IMR-90 (cell line): ENCODE results near the gene CP. TPM values are rescaled to one million over a fixed set of nuclear protein-coding genes. Genes with fewer than 3 reads are reported as not detected.

Experiments used
- ATAC-seq: fragments of 200-7000 bp; cut with Tn5 transposase; 2 replicates; pipeline ENCODE4 v1.9.1; 2020; ENCODE audit warnings: low read depth, mild to moderate bottlenecking, moderate library complexity
- BruUV-seq: library from RNA; stranded (reverse); fragments of 400-500 nt; replicated peaks from 2 replicates; lab custom pipeline; 2021; lab: Mats Ljungman, UMichigan
- CTCF ChIA-PET: fragments of 300-600 bp; formaldehyde crosslinking; extraction: SDS; loops from one replicate; lab custom pipeline; 2021; ENCODE audit warnings: antibody characterized with exemption; lab: Yijun Ruan, JAX
- POLR2A ChIA-PET: fragments of 300-600 bp; sonication (Branson Sonifier 250); formaldehyde crosslinking; loops from one replicate; lab custom pipeline; 2022; ENCODE audit warnings: antibody characterized with exemption; ENCODE audit not compliant: unreplicated experiment; lab: Charles Lee
- DNase-seq: peaks from one replicate; pipeline ENCODE4 v3.0.0; 2013
- H2AFZ ChIP-seq: replicated peaks from 2 replicates; pipeline ENCODE3; 2013; ENCODE audit warnings: low read length, mild to moderate bottlenecking; ENCODE audit not compliant: poor library complexity
- H2AK5ac ChIP-seq: 2 replicates; pipeline ENCODE4 v1.6.1; 2013; ENCODE audit warnings: low read depth, low read length, inconsistent platforms
- H2AK9ac ChIP-seq: replicated peaks from 2 replicates; pipeline ENCODE3; 2013; ENCODE audit warnings: mild to moderate bottlenecking, low read depth, low read length, moderate library complexity; ENCODE audit not compliant: poor library complexity
- H2BK120ac ChIP-seq: 2 replicates; pipeline ENCODE4 v1.6.1; 2013; ENCODE audit warnings: low read depth, low read length, inconsistent platforms
- H2BK15ac ChIP-seq: 3 replicates; pipeline ENCODE4 v1.6.1; 2013; ENCODE audit warnings: low read depth, low read length, inconsistent platforms
- H2BK20ac ChIP-seq: 2 replicates; pipeline ENCODE4 v1.6.1; 2013; ENCODE audit warnings: low read depth, mild to moderate bottlenecking, inconsistent platforms, low read length, moderate library complexity
- H2BK5ac ChIP-seq: 2 replicates; pipeline ENCODE4 v1.6.1; 2013; ENCODE audit warnings: mild to moderate bottlenecking, low read depth, low read length, inconsistent platforms; ENCODE audit not compliant: poor library complexity, severe bottlenecking
- H3K14ac ChIP-seq: replicated peaks from 2 replicates; pipeline ENCODE4 v1.6.1; 2013; ENCODE audit warnings: low read depth, low read length, inconsistent platforms
- H3K18ac ChIP-seq: 2 replicates; pipeline ENCODE4 v1.6.1; 2013; ENCODE audit warnings: low read depth, low read length, control low read depth
- H3K23ac ChIP-seq: 2 replicates; pipeline ENCODE4 v1.6.1; 2013; ENCODE audit warnings: low read depth, low read length, inconsistent platforms
- H3K27ac ChIP-seq: 2 replicates; pipeline ENCODE4 v1.5.1; 2013; ENCODE audit warnings: mild to moderate bottlenecking, control low read depth, low read length; ENCODE audit not compliant: insufficient read depth
- H3K27me3 ChIP-seq: 2 replicates; pipeline ENCODE4 v1.6.1; 2013; ENCODE audit warnings: low read length; ENCODE audit not compliant: control insufficient read depth, insufficient read depth
- H3K36me3 ChIP-seq: 2 replicates; pipeline ENCODE4 v1.6.1; 2013; ENCODE audit warnings: low read length, mixed read lengths; ENCODE audit not compliant: control insufficient read depth, insufficient read depth
- H3K4ac ChIP-seq: 2 replicates; pipeline ENCODE4 v1.6.1; 2013; ENCODE audit warnings: low read depth, low read length, inconsistent platforms
- H3K4me1 ChIP-seq: 2 replicates; pipeline ENCODE4 v1.6.1; 2013; ENCODE audit warnings: low read length, mixed read lengths; ENCODE audit not compliant: control insufficient read depth, insufficient read depth
- H3K4me2 ChIP-seq: 2 replicates; pipeline ENCODE4 v1.6.1; 2013; ENCODE audit warnings: low read depth, mild to moderate bottlenecking, control low read depth, low read length, moderate library complexity
- H3K4me3 ChIP-seq: 2 replicates; pipeline ENCODE4 v1.5.1; 2013; ENCODE audit warnings: low read depth, mild to moderate bottlenecking, control low read depth, low read length, moderate library complexity; ENCODE audit not compliant: insufficient read depth
- H3K56ac ChIP-seq: 2 replicates; pipeline ENCODE4 v1.6.1; 2013; ENCODE audit warnings: low read length, inconsistent platforms; ENCODE audit not compliant: insufficient read depth; ENCODE audit errors: extremely low read depth
- H3K79me1 ChIP-seq, 2 experiments: 2 replicates each; pipeline ENCODE4 v1.6.1; 2013; ENCODE audit warnings: low read length in 2 of 2, inconsistent platforms in 1 of 2, low read depth in 1 of 2
- H3K9ac ChIP-seq: 2 replicates; pipeline ENCODE4 v1.6.1; 2013; ENCODE audit warnings: low read depth, low read length, control low read depth
- H3K9me1 ChIP-seq: 2 replicates; pipeline ENCODE4 v1.6.1; 2013; ENCODE audit warnings: low read length, inconsistent platforms; ENCODE audit not compliant: insufficient read depth
- H3K9me3 ChIP-seq: 2 replicates; pipeline ENCODE4 v1.6.1; 2013; ENCODE audit warnings: low read length; ENCODE audit not compliant: control insufficient read depth, insufficient read depth
- H4K20me1 ChIP-seq: 2 replicates; pipeline ENCODE4 v1.6.1; 2013; ENCODE audit warnings: low read length, inconsistent platforms; ENCODE audit not compliant: insufficient read depth
- H4K5ac ChIP-seq: 2 replicates; pipeline ENCODE4 v1.6.1; 2013; ENCODE audit warnings: mild to moderate bottlenecking, low read depth, low read length, control low read depth
- H4K8ac ChIP-seq, 2 experiments: 2 replicates each; pipeline ENCODE4 v1.6.1; 2013; ENCODE audit warnings: low read depth in 2 of 2, low read length in 2 of 2, control low read depth in 1 of 2, inconsistent platforms in 1 of 2
- H4K91ac ChIP-seq: 2 replicates; pipeline ENCODE4 v1.6.1; 2013; ENCODE audit warnings: low read depth, low read length, inconsistent platforms; ENCODE audit not compliant: insufficient read depth
- BHLHE40 ChIP-seq: fragments of 150-350 bp; IDR thresholded peaks from 2 replicates; pipeline ENCODE4 v1.6.1; 2016; ENCODE audit warnings: mild to moderate bottlenecking, low read depth, low read length
- CEBPB ChIP-seq: IDR thresholded peaks from 2 replicates; pipeline ENCODE4 v1.6.1; 2012; ENCODE audit warnings: low read depth, low read length, improper control_type of control experiment
- CHD1 ChIP-seq: IDR thresholded peaks from 2 replicates; pipeline ENCODE4 v1.6.1; 2012; ENCODE audit warnings: low read depth, low read length, improper control_type of control experiment
- ELK1 ChIP-seq: fragments of 150-350 bp; IDR thresholded peaks from 2 replicates; pipeline ENCODE4 v1.6.1; 2016; ENCODE audit warnings: low read depth, mild to moderate bottlenecking, low read length, moderate library complexity, borderline replicate concordance
- FOS ChIP-seq: fragments of 150-350 bp; IDR thresholded peaks from 2 replicates; pipeline ENCODE4 v1.6.1; 2016; ENCODE audit warnings: low read depth, low read length
- MAFK ChIP-seq: IDR thresholded peaks from 2 replicates; pipeline ENCODE4 v1.6.1; 2012; ENCODE audit warnings: low read depth, low read length, improper control_type of control experiment
- MAZ ChIP-seq: IDR thresholded peaks from 2 replicates; pipeline ENCODE4 v1.6.1; 2012; ENCODE audit warnings: low read depth, mild to moderate bottlenecking, low read length, improper control_type of control experiment, moderate library complexity, borderline replicate concordance
- MXI1 ChIP-seq: IDR thresholded peaks from 2 replicates; pipeline ENCODE4 v1.6.1; 2012; ENCODE audit warnings: low read depth, mild to moderate bottlenecking, low read length, moderate library complexity, borderline replicate concordance
- NFE2L2 ChIP-seq: fragments of 150-350 bp; IDR thresholded peaks from 2 replicates; pipeline ENCODE4 v1.6.1; 2016; ENCODE audit warnings: low read depth, mild to moderate bottlenecking, low read length
- POLR2A ChIP-seq: IDR thresholded peaks from 2 replicates; pipeline ENCODE4 v1.6.1; 2012; ENCODE audit warnings: mild to moderate bottlenecking, low read depth, low read length
- RAD21 ChIP-seq: IDR thresholded peaks from 2 replicates; pipeline ENCODE4 v1.6.1; 2012; ENCODE audit warnings: low read length, improper control_type of control experiment
- RCOR1 ChIP-seq: IDR thresholded peaks from 2 replicates; pipeline ENCODE4 v1.6.1; 2012; ENCODE audit warnings: mild to moderate bottlenecking, low read length, improper control_type of control experiment; ENCODE audit not compliant: insufficient replicate concordance
- RFX5 ChIP-seq: IDR thresholded peaks from 2 replicates; pipeline ENCODE4 v1.8.0; 2012; ENCODE audit warnings: low read depth, mild to moderate bottlenecking, low read length, moderate library complexity
- SMC3 ChIP-seq: fragments of 150-350 bp; IDR thresholded peaks from 2 replicates; pipeline ENCODE4 v1.6.1; 2016; ENCODE audit warnings: low read depth, mild to moderate bottlenecking, antibody characterized with exemption, low read length, moderate library complexity
- WGBS, 2 experiments: methylation state at CpG; one replicate each; pipeline versions ENCODE4 v1.1.5 to v1.1.7; 2013; ENCODE audit warnings: missing lambda C conversion rate in 2 of 2; ENCODE audit not compliant: insufficient read length in 1 of 2; ENCODE audit errors: extremely low coverage in 2 of 2; 5-methylcytosine and 5-hydroxymethylcytosine counted together
- dilution Hi-C: fragments of 300-500 bp; cut with HindIII; formaldehyde crosslinking; loops from one replicate; pipeline ENCODE4 v1.14.3; 2018; ENCODE audit warnings: low sequenced_read_pairs; ENCODE audit not compliant: unreplicated experiment
- in situ Hi-C: fragments of 300-500 bp; cut with MboI; formaldehyde crosslinking; loops from 3 replicates; pipeline ENCODE4 v1.14.3; 2019; ENCODE audit warnings: low sequenced_read_pairs, inconsistent platforms, mixed read lengths
- intact Hi-C: fragments of 100-400 bp; cut with micrococcal nuclease; formaldehyde crosslinking; loops from 2 replicates; pipeline ENCODE4 v1.10.0; 2022
- polyA plus RNA-seq, 3 experiments: library from polyadenylated mRNA; depleted of rRNA; stranded (reverse); fragments of >200 nt; gene quantifications; 2 replicates each; pipeline ENCODE4 v1.2.3, GENCODE V29; 2012; ENCODE audit warnings: low replicate concordance in 1 of 3
- total RNA-seq: library from RNA; depleted of rRNA; stranded (reverse); fragments of >200 nt; gene quantifications from 2 replicates; pipeline ENCODE4 v1.2.3, GENCODE V29; 2012
- TF ChIP-seq, protein P1 (sequence below): fragments of 150-350 bp; IDR thresholded peaks from 2 replicates; pipeline ENCODE4 v1.6.1; 2017; ENCODE audit warnings: mild to moderate bottlenecking, antibody characterized with exemption, low read length, low read depth
- TF ChIP-seq, protein P2 (sequence below): conservative IDR thresholded peaks from 2 replicates; pipeline ENCODE4 v1.5.1; 2012; ENCODE audit warnings: mild to moderate bottlenecking, low read depth, low read length, improper control_type of control experiment

Gene CP
- total and polyA plus RNA-seq, 2 of the 4 experiments (the other 2 are of a cell fraction) = not detected

- dilution Hi-C loops (no loop called here), in situ Hi-C loops (no loop called here), intact Hi-C loops (no loop called here)
- Histone ChIP-seq H2BK15ac (no peak overlapping the region), H3K9me3 (no peaks in the 10 kb centered on the region), H3K27ac (no peak overlapping the region), H3K36me3 (no peaks in the 10 kb centered on the region), H3K27me3 (no peaks in the 10 kb centered on the region), H3K18ac (no peak overlapping the region; the same call in 1 of the 2 replicates), H2BK20ac (peak overlapping the region; percentile 2; the same call in 1 of the 2 replicates), H3K4me2 (peak overlapping the region; percentile 72; the same call in 1 of the 2 replicates), H3K9ac (no peak overlapping the region), H2AK9ac (no peak overlapping the region), H3K4ac (peak overlapping the region; percentile 1; the same call in 1 of the 2 replicates), H4K20me1 (no peaks in the 10 kb centered on the region), H3K23ac (0 out of 2 replicates have a peak overlapping the region, but pooled peaks have one; percentile 0), H3K14ac (no peak overlapping the region), H2BK5ac (peak overlapping the region; percentile 38), H2AFZ (peak overlapping the region; percentile 27), H2BK120ac (no peak overlapping the region; the same call in 1 of the 2 replicates), H3K4me3 (no peak overlapping the region), H2AK5ac (peak overlapping the region; percentile 73), H3K79me1 (no peaks in the 10 kb centered on the region), H4K91ac (no peak overlapping the region), H4K5ac (peak overlapping the region; percentile 9; the same call in 1 of the 2 replicates), H4K8ac (peak overlapping the region in 1 of 2 experiments; percentile 31; a peak in 2 of 4 replicates), H3K56ac (no peak overlapping the region), H3K4me1 (peaks cover 6% of the 10 kb centered on the region), H3K9me1 (0 out of 2 replicates have a peak, but pooled peaks cover 2% of the 10 kb centered on the region)
- ChIA-PET POLR2A (no interaction called here), CTCF (no interaction called here)
- ATAC-seq = peak; percentile 57
- TF ChIP-seq, protein P1, sequence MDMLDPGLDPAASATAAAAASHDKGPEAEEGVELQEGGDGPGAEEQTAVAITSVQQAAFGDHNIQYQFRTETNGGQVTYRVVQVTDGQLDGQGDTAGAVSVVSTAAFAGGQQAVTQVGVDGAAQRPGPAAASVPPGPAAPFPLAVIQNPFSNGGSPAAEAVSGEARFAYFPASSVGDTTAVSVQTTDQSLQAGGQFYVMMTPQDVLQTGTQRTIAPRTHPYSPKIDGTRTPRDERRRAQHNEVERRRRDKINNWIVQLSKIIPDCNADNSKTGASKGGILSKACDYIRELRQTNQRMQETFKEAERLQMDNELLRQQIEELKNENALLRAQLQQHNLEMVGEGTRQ = no peak
- TF ChIP-seq BHLHE40 = no peak
- no peak for TF ChIP-seq RCOR1
- TF ChIP-seq CEBPB = no peak
- TF ChIP-seq SMC3 = no peak
- TF ChIP-seq MAFK = no peak
- no peak for TF ChIP-seq FOS
- no peak for TF ChIP-seq MAZ
- TF ChIP-seq NFE2L2 = no peak
- no peak for TF ChIP-seq CHD1
- no peak for TF ChIP-seq MXI1
- TF ChIP-seq ELK1 = no peak
- TF ChIP-seq RAD21 = no peak
- TF ChIP-seq RFX5 = no peak
- no peak for TF ChIP-seq POLR2A
- TF ChIP-seq, protein P2, sequence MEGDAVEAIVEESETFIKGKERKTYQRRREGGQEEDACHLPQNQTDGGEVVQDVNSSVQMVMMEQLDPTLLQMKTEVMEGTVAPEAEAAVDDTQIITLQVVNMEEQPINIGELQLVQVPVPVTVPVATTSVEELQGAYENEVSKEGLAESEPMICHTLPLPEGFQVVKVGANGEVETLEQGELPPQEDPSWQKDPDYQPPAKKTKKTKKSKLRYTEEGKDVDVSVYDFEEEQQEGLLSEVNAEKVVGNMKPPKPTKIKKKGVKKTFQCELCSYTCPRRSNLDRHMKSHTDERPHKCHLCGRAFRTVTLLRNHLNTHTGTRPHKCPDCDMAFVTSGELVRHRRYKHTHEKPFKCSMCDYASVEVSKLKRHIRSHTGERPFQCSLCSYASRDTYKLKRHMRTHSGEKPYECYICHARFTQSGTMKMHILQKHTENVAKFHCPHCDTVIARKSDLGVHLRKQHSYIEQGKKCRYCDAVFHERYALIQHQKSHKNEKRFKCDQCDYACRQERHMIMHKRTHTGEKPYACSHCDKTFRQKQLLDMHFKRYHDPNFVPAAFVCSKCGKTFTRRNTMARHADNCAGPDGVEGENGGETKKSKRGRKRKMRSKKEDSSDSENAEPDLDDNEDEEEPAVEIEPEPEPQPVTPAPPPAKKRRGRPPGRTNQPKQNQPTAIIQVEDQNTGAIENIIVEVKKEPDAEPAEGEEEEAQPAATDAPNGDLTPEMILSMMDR = no peak
- no TSS peak for BruUV-seq
- peak; percentile 63 for DNase-seq
- WGBS, 2 experiments = 0% methylated on average over 2 of the region's 7 CpGs; no CpG with 5 or more reads in 1 of the 2 experiments
These were observed 23.0 kb downstream of the CP start for GRCh38 chr3:149198611-149199010.
